HT1080 (cell line): ENCODE measurements around the gene LCN12. TPM values are rescaled to one million over a fixed set of nuclear protein-coding genes. Genes with fewer than 3 reads are reported as not detected.

Experiments
- DNase-seq: peaks from one replicate; pipeline ENCODE4 v3.0.0-alpha.2; 2015; ENCODE audit warnings: low read depth
- total RNA-seq: library from RNA; depleted of rRNA; stranded (reverse); fragments of >200 nt; shearing (Covaris generic); gene quantifications from 2 replicates; pipeline ENCODE4 v1.2.3, GENCODE V29; 2014

The LCN12 gene
- total RNA-seq, 1 experiment from 2014 or later = not detected

DNA sequence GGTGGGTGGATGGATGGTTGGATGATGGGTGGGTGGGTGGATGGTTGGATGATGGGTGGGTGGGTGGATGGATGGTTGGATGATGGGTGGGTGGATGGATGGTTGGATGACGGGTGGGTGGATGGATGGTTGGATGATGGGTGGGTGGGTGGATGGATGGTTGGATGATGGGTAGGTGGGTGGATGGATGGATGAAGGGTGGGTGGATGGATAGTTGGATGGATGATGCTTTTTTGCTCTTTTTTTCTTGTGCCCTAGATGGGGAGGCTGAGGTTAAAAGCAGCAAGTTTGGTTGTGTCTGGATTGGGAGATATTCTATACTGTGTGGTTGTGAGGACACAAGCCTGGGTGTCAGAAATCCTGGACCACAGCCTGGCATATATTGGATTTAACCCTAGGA, 5.4 kb downstream of the LCN12 start:
- no peak for DNase-seq

DNA sequence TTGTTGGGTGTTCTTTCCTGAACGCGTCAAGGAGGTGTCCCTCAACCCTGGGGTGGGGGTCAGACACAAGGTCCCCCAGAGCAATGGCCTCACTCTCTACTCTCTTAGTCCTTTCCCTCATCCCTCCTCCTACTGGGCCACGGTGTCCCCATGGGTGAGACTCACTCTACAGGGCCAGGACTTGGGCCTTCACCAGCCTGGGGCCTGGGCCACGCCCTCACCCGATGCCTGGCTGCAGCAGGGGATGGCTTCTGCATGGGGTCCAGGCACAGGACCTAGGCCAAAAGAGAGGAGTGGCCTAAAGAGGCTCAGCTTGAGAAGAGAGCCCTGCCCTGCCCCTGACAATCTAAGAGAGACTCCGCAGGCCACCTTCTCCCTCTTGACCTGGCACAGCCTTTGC, 5.8 kb downstream of the LCN12 start:
- DNase-seq = no peak

DNA sequence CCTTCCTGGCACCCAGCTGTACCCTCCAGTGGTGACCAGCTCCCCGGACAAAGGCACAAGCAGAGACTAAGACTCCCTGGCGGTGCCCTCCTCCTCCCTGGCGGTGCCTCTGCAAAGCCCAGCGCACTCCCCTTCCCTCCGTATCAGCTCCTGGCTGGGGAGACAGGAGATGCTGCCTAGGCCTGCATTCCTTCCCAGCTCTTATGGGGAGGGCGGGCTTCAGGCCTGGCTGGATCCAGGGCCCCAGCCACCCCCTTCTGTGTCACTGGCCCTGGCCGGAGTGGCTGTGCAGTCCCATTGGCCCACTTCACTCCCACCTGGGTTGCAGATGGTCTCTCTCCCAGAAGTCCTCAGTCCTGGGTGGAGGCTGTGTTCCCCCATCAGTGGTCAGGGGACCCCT, 6.4 kb downstream of the LCN12 start:
- DNase-seq = no peak

DNA sequence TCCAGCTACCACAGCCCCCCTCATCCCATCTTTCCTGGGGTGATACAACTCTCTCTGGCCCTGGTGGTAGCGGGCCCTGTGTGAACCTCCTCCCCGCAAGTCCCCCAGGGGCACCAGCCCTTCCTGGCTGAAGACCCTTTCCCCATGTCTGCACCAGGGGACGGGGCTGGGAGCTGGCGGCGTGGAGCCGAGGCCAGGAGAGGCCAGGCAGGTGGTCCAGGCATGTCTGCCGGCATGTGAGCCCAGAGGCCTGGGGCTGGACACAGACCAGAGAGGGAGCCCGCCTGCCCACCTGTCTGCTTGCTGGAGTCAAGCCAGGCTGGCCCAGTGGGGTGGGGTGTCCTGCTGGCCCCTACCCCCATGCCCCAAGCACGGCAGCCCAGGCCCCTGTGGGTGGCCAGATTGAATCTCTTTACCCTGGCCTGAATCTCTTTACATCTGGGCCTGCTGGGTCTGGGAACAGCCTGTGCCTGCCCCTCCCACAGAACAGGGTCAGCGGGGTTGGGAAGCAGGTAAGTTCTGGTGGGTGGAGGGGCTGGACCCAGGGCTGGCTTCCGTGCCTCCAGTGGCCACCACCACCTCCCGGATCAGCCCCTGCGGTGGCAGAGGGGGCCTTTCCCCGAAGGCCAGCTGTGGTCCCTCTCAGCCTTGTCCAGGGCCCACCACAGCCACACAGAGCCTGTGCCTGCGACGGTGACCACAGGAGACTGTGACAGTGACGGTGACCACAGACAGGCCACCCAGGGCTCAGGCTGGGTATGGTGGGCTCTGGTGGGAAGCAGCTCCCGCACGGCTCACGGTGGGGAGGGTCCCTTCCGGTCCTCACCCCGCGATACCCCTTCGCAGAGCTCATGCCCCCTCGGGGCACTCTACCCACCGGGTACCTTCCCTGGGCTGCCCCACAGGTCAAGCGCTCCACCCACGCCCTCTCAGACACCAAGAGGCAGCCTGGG, 7.1 kb downstream of the LCN12 start:
- DNase-seq = no peak

DNA sequence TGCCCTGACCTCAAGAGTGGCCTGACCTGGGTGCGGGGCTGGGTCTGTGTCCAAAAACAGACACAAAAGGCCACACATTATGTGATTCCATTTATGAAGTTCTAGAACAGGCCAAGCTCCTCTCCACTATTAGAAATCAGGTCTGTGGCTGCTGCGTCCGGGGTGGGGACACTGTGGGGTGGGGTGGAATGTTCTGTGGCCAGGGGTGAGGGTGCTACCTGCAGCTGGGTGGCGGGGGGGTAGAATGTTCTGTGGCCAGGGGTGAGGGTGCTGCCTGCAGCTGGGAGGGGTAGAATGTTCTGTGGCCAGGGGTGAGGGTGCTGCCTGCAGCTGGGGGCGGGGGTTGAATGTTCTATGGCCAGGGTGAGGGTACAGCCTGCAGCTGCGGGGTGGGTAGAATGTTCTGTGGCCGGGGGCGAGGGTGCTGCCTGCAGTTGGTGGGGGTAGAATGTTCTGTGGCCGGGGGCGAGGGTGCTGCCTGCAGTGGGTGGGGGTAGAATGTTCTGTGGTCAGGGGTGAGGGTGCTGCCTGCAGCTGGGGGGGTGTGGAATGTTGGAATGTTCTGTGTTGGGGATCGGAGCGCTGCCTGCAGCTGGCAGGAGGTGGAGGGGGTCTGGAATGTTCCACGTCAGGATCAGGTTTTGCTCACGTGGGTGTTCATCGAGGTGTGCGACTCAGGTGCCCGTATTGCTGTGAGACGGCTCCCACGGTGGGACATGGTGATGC, 8.3 kb downstream of the LCN12 start:
- DNase-seq = no peak

DNA sequence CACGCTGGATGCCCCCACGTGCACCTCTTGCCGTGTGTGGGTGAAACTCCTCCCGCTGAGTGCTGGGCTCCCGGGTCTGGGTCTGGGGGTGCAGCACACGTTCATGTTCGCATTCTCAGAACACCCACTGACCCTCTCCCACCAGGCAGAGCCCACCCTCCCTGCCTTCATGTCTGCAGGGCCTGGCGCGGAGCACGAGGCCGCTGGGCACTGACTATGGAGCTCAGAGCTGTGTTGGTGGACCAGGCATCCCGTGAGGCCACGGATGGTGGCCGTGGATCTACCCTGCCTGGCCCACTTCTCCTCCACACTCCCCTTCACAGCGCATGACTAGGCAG, 8.8 kb downstream of the LCN12 start:
- no peak for DNase-seq

DNA sequence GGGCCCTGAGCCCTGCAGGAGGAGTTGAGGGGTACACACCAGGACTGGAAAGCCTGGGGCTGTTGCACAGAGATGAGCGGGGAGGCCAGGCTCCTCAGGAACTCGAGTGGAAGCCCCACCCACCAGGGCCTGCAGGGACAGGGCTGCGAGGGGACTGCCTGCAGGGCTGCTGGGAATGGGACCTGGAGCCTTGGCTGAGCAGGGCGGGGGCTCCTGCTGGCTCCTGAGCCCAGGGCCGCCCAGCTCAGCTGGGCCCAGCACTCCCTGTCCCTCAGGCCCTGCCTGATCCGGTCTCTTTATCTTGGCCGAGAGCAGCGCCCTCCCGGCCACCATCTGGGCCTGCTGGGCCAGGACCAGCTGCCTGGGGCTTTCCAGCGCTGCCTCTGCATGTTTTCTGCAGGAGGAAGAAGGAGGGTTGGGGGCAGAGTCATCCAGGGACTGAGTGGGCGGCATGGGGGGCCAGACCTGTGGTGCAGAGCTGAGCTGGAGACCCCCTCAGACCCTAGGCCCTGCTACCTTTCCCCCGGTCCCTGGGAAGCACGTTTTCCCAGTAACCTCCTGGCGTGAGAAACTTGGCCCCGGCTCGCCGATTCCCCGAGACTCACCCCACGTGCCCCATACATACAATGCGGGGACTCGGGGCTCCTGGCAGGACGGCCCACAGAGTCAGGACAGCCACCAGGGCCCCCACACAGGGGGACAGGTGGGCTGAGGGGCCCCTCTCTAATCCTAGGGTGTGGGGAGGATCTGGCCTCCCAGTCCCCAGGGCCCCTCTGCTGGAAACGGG, 9.4 kb downstream of the LCN12 start:
- DNase-seq = no peak

DNA sequence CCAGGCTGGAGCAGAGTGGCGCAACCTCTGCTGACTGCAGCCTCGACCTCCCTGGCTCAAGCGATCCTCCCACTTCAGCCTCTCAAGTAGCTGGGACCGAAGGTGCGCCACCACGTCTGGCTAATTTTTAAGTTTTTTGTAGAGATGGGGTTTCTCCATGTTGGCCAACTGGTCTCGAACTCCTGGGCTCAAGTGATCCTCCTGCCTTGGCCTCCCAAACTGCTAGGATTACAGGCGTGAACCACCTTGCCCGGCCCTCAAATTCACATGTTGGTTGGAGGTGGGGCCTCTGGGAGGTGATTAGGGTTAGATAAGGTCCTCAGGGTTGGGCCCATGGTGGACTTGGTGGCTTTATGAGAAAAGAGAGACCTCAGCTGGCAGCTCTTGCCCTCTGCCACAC, 10.1 kb downstream of the LCN12 start:
- DNase-seq = no peak

DNA sequence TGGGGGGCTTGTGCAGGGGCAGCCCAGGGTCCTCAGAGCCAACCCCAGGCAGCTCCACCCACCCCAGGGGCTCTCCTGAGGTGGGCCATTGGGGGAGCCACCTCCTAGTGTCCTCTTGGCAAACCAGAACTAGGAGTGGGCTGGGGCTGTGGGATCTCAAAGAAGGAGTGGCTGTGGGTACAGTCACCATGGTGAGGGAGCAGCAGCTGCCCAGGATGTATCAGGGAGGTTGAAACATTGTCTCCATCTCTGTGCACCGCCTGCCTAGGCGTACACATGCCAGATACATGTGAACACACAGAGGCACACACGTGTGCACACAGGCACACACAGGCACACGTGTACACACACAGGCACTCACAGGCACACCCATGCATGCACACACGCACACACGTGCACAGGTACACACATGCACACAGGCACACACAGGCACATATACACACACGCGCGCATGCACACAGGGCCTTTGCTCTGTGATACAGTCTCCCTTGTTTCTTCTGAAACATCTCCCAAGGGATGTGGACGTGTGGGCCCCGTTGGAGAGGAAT, 10.7 kb downstream of the LCN12 start:
- no peak for DNase-seq

DNA sequence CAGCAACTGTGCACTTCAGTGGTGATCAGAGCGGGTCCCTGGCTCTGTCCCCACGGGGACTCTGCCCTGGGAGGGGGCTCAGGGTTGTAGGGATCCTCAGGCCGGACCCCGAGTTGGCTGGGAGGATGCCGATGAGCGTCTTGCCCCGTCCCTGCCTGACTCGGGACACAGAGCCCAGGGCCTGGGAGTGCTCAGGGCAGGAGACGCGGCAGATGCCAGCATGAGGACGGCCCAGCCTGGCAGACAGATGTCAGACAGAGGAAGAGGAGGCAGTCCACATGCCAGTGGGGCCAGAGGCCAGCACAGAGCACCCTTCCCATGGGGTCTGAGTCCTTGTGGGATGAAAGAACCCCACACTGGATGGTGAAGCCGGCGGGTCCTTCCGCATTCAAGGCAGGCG, 11.3 kb downstream of the LCN12 start:
- no peak for DNase-seq

DNA sequence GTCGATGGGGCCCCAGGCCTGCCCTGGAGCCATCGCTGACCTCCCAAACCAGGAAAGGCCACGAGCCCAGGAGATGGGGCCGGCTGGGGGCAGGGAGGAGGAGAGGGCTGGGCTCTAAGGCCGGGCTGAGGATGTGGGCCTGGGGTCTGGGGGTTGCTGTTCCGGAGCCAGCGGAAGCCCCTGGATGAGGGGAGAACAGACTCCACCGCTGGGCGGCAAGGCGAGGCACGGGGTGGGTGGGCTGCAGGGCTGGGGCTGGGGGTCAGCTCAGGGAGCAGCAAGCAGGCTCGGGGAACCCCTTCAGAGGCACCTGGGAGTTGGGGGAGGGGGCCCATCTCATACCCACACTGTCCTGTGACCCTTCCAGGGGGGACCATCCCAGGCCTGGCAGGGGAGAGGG, 11.7 kb downstream of the LCN12 start:
- no peak for DNase-seq

DNA sequence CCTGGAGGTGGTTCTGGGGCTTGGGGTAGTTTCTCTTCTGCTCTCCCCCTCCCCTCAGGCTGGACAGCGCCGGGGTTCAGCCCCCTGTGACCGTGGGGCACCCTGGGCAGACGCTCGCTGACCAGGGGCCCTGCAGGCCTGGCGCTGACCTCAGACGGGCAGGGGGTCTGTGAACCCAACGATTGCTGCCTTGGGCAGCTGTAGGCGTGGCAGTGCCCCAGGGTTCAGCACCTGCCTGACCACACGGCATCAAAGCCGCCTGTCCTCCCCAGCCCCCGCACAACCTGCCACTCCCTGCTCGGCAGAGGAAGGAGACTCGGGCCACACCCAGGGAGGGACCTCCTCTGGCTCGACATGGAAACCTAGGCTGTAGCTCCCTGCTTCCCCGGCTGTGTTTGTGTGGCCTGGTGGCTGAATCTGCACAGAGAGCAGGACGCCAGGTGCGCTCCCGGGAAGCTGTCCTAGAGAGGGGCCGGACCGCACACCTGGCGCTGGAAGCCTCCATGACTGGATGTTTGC, 12.2 kb downstream of the LCN12 start:
- no peak for DNase-seq

DNA sequence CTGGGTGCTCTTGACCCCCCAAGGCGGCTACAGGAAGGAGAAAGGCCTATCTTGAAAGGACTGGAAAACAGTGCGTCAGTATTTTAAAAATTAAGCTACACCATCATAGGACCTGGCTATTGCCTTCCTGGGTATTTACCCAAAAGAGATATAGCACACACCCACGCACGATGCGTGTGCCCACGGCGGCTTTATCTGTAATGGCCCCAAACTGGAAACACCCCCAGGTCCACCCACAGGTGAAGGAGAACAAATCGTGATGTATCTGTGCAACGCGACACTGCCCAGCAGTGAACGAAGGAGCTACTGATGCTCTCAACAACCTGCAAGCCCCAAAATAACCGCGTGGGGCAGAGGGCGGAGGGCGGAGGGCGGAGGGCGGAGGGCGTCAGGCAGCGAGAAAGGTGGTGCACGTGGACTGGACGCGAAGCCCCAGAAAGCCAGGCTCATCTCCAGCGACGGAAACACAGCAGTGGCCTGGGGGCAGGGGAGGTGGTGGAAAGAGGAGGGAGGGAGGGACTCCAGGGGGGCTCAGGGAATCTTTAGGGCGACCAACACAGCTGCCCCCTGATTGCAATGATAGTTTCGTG, 12.9 kb downstream of the LCN12 start:
- no peak for DNase-seq

DNA sequence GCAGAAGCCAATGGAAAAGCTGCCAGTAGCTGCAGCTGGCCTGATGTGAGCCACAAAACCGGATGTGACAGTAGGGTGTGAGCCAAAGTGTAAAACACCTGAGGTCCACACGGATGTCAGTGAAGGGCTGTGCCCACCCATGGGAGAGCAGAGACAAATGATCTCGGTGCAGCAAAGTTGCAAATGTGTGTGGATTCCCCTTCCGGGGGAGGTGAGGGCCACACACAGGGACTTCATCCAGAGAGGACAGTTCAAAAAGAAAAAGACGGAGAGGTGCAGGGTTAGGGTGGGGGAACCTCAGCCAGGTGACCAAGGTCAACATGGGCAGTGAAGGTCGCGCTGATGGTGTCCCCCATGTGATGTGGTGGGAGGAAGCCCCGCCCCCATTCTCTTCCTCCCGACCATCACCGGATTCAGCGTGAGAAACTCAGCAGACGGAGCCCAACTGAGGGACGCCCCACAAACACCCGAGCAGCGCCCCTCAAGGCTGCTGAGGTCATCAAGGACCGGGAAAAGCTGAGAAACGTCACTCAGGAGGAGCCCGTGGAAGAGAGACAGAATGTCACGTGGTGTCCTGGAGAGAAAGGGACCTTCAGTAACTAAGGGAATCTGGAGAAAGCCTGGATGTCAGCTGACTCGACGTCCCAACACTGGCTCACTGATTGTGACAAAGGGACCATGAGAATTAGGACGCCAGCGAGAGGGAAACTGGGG, 13.9 kb downstream of the LCN12 start:
- DNase-seq = no peak

DNA sequence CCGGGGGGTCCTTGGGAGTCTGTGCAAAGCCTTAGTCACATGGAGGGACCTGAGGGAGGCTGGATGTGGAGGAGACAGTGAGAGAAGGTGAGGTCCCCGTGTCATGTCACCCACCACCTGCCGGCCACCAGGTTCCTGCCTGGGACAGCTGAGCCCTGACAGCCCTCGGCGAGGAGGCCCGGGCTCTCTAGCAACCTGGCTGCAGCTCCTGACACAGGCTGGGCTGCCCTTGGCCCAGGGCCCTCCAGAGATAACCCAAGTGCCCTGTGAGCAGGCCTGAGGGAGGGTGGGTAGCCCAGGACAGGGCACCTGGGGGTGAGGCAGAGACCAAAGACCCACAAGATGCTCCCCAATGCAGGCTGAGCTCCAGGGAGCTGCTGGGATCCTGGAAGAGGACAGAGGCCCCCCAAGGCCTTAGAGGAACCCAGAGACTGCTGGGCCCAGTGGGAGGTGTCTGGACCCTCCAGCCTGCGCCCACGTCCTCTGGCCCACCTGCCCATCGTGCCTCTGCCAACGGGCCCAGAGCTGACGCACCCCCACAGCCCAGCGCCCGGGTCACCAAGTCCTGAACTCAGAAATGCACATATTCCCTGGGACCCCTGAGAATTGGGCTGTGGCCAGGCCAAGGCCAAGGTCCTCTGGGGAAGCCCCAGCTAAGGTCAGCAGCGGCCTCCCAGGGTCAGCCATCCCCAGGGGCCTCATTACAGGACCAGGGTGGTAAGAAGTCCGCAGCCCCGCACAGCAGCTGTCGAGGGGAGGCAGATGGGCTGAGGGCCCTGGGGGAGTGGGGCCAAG, 16.5 kb downstream of the LCN12 start:
- no peak for DNase-seq

DNA sequence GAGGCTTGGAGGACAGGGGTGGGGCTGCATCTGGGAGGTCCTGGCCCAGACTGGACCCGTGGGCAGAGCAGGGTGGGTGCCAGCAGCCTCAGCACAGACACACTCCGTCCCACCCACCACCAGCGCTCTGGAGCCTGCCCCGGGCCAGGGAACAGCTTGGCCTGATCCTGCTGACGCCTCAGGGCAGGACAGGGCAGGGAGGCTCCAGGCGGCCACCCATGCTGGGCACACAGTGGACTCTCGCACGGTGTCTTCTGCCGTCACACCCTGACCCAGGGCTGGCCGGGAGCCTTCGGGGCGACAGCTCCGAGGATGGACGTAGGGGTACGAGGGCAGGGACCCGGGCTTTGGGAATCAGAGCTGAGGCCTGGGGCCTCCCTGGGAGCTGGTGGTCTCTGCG, 17.1 kb downstream of the LCN12 start:
- no peak for DNase-seq

DNA sequence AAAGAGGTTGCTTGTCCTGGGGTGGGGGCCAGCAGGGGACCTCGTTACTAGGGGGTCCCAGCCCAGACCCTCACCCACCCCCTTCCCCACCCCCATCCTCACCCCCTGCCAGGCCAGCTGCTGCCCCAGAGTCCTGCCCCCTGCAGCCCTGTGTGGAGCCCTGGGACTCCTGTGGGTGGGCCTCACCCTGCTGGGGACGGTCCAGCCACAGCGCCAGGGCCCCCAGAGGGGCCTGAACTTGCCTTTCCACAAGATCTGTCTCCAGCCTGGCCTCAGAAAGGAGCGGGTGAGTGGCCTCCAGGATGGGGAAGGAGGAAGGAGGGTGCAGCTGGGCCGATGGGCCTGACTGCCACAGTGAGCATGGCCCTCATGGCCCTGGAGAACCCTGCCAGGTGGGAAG, 17.7 kb downstream of the LCN12 start:
- DNase-seq = no peak

DNA sequence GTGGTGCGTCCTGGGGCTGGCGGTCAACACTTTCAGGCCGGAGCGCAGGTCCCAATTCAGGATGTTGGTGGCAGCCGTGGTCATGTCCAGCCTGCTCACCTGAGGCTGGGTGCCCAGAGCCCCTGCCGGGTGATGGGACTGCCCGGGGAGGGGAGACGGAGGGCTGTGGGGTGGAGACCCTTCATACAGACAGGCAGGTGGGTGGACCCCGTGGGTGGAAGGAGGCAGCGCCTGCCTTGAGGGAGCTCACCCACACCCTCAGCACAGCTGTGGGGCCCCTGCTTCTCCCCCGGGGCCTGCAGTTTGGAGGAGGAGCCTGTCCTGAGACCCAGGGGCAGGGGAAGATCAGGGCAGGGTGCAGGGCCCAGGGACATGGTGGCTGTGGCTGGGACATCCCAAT, 18.3 kb downstream of the LCN12 start:
- DNase-seq = no peak

DNA sequence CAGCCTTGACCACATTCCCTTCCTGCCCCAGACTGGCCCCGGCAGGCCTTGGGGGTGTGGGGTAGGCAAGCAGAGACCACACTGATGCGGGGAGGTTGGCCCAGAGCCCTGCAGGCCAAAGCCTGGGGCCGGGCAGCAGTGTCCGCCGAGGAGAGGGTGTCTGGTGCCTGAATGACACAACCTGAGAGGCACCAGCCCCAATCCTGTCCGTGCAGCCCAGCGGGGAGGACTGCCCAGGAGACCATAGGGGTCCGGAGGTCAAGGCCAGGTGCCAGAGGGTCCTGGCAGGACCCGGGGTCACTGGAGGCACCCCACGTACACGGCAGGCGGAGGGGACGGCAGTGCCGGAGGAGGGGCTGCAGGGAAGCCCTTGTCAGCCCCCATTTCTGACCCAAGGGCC, 19.7 kb downstream of the LCN12 start:
- no peak for DNase-seq

DNA sequence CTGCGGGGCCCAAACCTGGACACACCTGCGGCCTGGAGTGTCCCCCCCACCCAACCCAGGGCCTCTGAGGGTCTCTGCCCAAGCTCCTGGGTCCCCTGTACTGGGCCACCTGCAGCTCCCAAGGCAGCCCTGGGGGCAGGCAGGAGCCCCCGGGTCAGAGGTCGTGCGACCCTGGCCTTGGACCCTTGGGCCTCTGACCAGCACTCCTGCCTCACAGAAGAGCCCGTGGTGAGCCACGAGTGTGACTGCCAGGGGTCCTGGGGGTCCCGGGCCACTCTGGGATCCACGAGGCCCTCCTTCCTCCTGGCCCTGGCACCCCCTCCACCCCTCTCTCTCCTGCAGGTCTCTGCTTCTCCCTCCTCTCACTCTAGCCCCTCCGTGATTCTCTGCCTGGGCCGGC, 20.3 kb downstream of the LCN12 start:
- DNase-seq = no peak
